ENCODE data around the gene SLC30A2. TPM values are rescaled to one million over a fixed set of nuclear protein-coding genes. Genes with fewer than 3 reads are reported as not detected.

Gene SLC30A2
- total RNA-seq, 1 donor, result not detected

DNA sequence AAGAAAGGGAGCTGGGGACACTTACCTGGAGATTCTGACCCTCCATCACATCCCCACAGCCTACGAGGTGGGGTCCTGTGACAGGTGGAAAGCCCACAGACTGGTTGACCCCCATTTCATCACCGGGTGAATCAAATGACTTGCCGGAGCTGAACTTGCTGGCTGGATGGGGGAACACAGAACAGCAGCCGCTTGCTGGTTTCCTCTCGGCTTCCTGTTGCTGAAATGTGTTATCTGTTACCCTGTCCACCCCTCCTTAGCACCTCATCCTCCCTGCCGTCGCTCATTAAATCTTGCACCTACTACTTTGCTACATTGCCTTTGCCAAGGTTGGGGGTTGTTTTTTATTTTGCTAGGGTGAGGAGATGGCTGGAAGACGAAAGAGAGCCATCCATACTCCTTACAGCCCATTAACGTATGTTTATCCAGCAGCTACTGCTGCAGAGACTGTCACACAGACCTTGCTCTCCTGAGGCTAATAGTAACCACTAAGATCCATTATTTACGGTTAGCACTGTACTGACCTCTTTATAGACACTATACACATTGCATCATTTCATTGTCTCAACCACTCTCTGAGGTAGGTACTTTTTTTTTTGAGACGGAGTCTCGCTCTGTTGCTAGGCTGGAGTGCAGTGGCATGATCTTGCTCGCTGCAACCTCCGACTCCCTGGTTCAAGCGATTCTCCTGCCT, 55.1 kb downstream of the SLC30A2 start:
- no peak for DNase-seq (ENCODE audit: low read depth)
- no peak for TF ChIP-seq CTCF (IDR thresholded peaks at IDR 0.05; ENCODE audit: insufficient read depth, low read depth, low read length)
- no peak overlapping the region for H3K4me3 ChIP-seq (ENCODE audit: low read depth, low read length)

DNA sequence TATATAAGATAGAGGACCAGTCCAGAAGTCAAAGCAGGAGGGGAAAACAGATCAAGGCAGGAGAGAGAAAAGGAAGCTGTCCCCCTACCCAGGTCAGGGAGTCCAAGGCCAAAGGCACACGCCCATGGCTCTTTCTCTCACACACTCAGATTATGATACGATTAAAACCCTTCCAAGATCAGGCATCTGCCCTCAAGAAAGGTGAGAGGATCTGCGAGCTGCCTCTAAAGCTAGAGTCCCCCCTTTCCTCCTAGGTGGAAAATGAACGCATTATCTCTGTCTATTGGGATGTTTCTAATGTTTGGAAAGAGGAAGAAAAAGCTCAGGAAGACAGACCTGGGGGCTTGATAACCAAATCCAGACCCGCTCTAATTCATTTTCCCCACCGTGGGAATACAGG, 55.7 kb downstream of the SLC30A2 start:
- no peak for TF ChIP-seq CTCF (IDR thresholded peaks at IDR 0.05; ENCODE audit: insufficient read depth, low read depth, low read length)
- DNase-seq (ENCODE audit: low read depth), result no peak
- no peak overlapping the region for H3K4me3 ChIP-seq (ENCODE audit: low read depth, low read length)

GRCh38 chr1:25989440-25990234, 56.3 kb downstream of the SLC30A2 start:
- H3K4me3 ChIP-seq (ENCODE audit: low read depth, low read length), result no peak overlapping the region
- no peak for DNase-seq (ENCODE audit: low read depth)
- no peak for TF ChIP-seq CTCF (IDR thresholded peaks at IDR 0.05; ENCODE audit: insufficient read depth, low read depth, low read length)

DNA sequence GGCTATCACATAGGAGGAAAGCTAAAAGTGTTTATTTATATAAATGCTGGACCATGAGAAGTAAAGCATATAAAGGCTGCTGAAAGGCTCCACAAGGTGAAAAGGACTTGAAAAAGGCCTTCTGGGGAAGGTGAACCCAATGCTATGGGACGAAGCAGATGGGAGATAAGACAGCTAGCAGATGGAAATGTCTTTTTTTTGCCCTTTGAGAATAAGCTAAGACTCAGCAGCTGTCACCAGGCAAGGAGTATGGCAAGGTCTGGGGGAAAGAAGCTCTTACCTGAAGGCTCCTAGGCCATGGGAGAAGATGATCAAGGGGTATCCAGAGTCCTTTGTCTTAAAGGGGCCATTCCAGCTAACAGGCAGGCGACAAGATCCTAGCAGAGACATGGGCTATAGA, 58.0 kb downstream of the SLC30A2 start:
- DNase-seq (ENCODE audit: low read depth), result no peak
- TF ChIP-seq CTCF (IDR thresholded peaks at IDR 0.05; ENCODE audit: insufficient read depth, low read depth, low read length), result no peak
- no peak overlapping the region for H3K4me3 ChIP-seq (ENCODE audit: low read depth, low read length)

Small RNAs within 50 kb of the gene (small RNA-seq; reads per million reads assigned to genes)
- gene RF00283 (not detected), gene RF00492 (not detected)

Other genes starting within 250 kb of the SLC30A2 start
- 23.7 and 24.5 TPM in 2 replicates for gene SELENON, start 245.9 kb downstream of the SLC30A2 start, total RNA-seq
- 46.6 and 47.4 TPM in 2 replicates for gene MTFR1L, start 226.2 kb downstream of the SLC30A2 start, total RNA-seq
- gene AUNIP, start 186.7 kb downstream of the SLC30A2 start, total RNA-seq, result 2.9 and 3.5 TPM in 2 replicates
- gene PAQR7, start 170.4 kb downstream of the SLC30A2 start, total RNA-seq, result 8.1 and 16.0 TPM in 2 replicates
- gene STMN1, start 139.7 kb downstream of the SLC30A2 start, total RNA-seq, result 85.9 and 99.9 TPM in 2 replicates
- gene PAFAH2, start 48.1 kb downstream of the SLC30A2 start, total RNA-seq, result 7.7 and 11.2 TPM in 2 replicates
- 3.9 and 6.0 TPM in 2 replicates for gene EXTL1, start 24.3 kb downstream of the SLC30A2 start, total RNA-seq
- gene TRIM63, start 21.5 kb upstream of the SLC30A2 start, total RNA-seq, result not detected in 2 replicates
- 2.6 and 4.8 TPM in 2 replicates for gene PDIK1L, start 65.7 kb upstream of the SLC30A2 start, total RNA-seq
- gene FAM110D, start 113.0 kb upstream of the SLC30A2 start, total RNA-seq, result under 0.01 TPM in 1 of 2 replicates, not detected in the other
- not detected in 2 replicates for gene C1orf232, start 122.8 kb upstream of the SLC30A2 start, total RNA-seq
- 20.3 and 26.4 TPM in 2 replicates for gene ZNF593, start 123.8 kb upstream of the SLC30A2 start, total RNA-seq
- gene ZNF593OS, start 125.7 kb upstream of the SLC30A2 start, total RNA-seq, result 0.32 TPM in 1 of 2 replicates, not detected in the other
- gene CNKSR1, start 131.4 kb upstream of the SLC30A2 start, total RNA-seq, result 0.32 TPM in 1 of 2 replicates, not detected in the other
- not detected in 2 replicates for gene CATSPER4, start 144.5 kb upstream of the SLC30A2 start, total RNA-seq
- 9.3 and 13.0 TPM in 2 replicates for gene CEP85, start 188.1 kb upstream of the SLC30A2 start, total RNA-seq
- gene SH3BGRL3, start 234.0 kb upstream of the SLC30A2 start, total RNA-seq, result 18.1 and 26.4 TPM in 2 replicates

All from fibroblast of villous mesenchyme (primary cell).